GM12873 (cell line): Measurements from ENCODE around the gene HSPA12A.

Experiments used
- TF ChIP-seq, protein P1 (sequence below): IDR thresholded peaks from 2 replicates; pipeline ENCODE4 v1.5.1; 2012; ENCODE audit warnings: low read depth, mild to moderate bottlenecking, moderate library complexity, low read length, control low read depth; ENCODE audit not compliant: insufficient read depth; ENCODE audit errors: missing control alignments

HSPA12A gene

GRCh38 chr10:116761883-116762282, 19.5 kb upstream of the HSPA12A start:
- TF ChIP-seq, protein P1, sequence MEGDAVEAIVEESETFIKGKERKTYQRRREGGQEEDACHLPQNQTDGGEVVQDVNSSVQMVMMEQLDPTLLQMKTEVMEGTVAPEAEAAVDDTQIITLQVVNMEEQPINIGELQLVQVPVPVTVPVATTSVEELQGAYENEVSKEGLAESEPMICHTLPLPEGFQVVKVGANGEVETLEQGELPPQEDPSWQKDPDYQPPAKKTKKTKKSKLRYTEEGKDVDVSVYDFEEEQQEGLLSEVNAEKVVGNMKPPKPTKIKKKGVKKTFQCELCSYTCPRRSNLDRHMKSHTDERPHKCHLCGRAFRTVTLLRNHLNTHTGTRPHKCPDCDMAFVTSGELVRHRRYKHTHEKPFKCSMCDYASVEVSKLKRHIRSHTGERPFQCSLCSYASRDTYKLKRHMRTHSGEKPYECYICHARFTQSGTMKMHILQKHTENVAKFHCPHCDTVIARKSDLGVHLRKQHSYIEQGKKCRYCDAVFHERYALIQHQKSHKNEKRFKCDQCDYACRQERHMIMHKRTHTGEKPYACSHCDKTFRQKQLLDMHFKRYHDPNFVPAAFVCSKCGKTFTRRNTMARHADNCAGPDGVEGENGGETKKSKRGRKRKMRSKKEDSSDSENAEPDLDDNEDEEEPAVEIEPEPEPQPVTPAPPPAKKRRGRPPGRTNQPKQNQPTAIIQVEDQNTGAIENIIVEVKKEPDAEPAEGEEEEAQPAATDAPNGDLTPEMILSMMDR: no peak

DNA sequence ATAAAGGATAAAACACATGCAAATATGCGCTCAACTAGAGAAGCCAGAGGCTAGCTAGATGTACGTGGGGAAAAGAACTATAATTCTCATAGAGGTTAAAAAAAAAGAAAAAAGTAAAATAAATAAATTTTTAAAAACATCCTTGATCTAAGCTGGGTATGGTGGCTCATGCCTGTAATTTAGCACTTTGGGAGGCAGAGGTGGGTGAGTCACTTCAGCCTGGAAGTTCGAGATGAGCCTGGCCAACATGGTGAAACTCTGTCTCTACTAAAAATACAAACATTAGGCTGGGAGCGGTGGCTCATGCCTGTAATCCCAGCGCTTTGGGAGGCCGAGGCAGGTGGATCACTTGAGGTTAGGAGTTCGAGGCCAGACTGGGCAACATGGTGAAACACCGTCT, 18.6 kb upstream of the HSPA12A start:
- TF ChIP-seq, protein P1: no peak

GRCh38 chr10:116757246-116757645, 14.9 kb upstream of the HSPA12A start:
- TF ChIP-seq, protein P1: no peak

GRCh38 chr10:116756277-116756676, 13.9 kb upstream of the HSPA12A start:
- TF ChIP-seq, protein P1: no peak

GRCh38 chr10:116753759-116754158, 11.4 kb upstream of the HSPA12A start:
- TF ChIP-seq, protein P1: no peak

GRCh38 chr10:116752969-116753665, 10.8 kb upstream of the HSPA12A start:
- TF ChIP-seq, protein P1: no peak

DNA sequence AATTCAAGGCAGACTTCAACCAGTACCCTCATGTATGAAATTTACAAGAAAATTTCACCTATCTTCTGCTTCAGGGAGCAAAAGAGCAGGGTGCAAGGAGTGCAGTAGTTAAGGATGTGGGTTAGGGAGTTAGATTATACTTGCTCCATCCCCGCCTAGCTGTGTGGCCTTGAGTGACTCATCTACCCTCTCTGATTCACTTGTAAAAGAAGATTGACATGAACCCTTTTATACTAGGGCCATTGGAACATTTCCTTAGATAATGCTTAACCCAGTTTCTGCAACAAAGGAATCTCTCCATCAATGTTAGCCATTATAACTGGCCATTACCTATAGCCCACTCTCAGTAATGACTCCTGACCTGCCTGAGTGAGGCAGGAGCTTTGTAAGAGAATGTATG, 10.2 kb upstream of the HSPA12A start:
- TF ChIP-seq, protein P1: no peak
